Esophagus muscularis mucosa (tissue), 3 donors: Measurements from ENCODE around the gene SLC6A19.

Experiments
- POLR2AphosphoS5 ChIP-seq, 2 donors: sonication (generic); formaldehyde crosslinking; IDR thresholded peaks; one replicate each; pipeline ENCODE4 v1.6.1; 2017; ENCODE audit warnings: antibody characterized with exemption in 2 of 2
- TF ChIP-seq, protein P1 (sequence below), 3 experiments: fragments of 200-600 bp in 2 of 3; fragments of 450-650 bp in 1 of 3; sonication (generic) in 2 of 3; IDR thresholded peaks; one replicate each; pipeline ENCODE4 v1.5.1; 2017 to 2019; ENCODE audit warnings: antibody characterized with exemption in 3 of 3, mild to moderate bottlenecking in 2 of 3, moderate library complexity in 1 of 3

DNA sequence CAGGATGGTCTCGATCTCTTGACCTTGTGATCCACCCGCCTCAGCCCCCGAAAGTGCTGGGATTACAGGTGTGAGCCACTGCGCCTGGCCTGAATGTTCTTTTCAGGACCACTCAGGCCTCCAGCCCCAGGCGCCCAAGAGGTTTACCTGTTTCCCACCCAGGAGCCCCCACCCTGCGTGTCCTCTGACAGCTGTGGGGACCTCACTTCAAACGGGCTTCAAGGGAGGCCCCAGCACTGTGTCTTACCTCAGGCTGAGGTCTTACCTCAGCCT lies 19.1 kb upstream of the SLC6A19 start:
- no peak for TF ChIP-seq POLR2AphosphoS5 (IDR thresholded peaks at IDR 0.05)
- TF ChIP-seq, protein P1, sequence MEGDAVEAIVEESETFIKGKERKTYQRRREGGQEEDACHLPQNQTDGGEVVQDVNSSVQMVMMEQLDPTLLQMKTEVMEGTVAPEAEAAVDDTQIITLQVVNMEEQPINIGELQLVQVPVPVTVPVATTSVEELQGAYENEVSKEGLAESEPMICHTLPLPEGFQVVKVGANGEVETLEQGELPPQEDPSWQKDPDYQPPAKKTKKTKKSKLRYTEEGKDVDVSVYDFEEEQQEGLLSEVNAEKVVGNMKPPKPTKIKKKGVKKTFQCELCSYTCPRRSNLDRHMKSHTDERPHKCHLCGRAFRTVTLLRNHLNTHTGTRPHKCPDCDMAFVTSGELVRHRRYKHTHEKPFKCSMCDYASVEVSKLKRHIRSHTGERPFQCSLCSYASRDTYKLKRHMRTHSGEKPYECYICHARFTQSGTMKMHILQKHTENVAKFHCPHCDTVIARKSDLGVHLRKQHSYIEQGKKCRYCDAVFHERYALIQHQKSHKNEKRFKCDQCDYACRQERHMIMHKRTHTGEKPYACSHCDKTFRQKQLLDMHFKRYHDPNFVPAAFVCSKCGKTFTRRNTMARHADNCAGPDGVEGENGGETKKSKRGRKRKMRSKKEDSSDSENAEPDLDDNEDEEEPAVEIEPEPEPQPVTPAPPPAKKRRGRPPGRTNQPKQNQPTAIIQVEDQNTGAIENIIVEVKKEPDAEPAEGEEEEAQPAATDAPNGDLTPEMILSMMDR (IDR thresholded peaks at IDR 0.05): no peak
